ENCODE results near the gene SDCBP2.

GRCh38 chr20:1281279-1282057 is 47.5 kb downstream of the SDCBP2 start:
- no peak for TF ChIP-seq MAX (IDR thresholded peaks at IDR 0.05)
- TF ChIP-seq CTCF (IDR thresholded peaks at IDR 0.05; ENCODE audit: low read depth, low read length, missing input control) = no peak
- TF ChIP-seq EGR1 (IDR thresholded peaks at IDR 0.05; ENCODE audit: low read depth in 2 of 2) = no peak
- no peak for TF ChIP-seq SP1 (IDR thresholded peaks at IDR 0.05)
- TF ChIP-seq TAF1 (conservative IDR thresholded peaks at IDR 0.05) = no peak
- no peak for TF ChIP-seq REST (IDR thresholded peaks at IDR 0.05)
- peak; percentile 30 for TF ChIP-seq FOXA1 (IDR thresholded peaks at IDR 0.05)
- no peak for TF ChIP-seq GABPA (IDR thresholded peaks at IDR 0.05 in 1 of 2, conservative IDR thresholded peaks at IDR 0.05 in 1 of 2)
- TF ChIP-seq ZBTB33 (IDR thresholded peaks at IDR 0.05) = no peak
- no peak for TF ChIP-seq RAD21 (IDR thresholded peaks at IDR 0.05)
